Activated T-helper 2 cell treated with anti-CD3 and anti-CD28 coated beads, Interferon-gamma antibody, Interleukin-2, Interleukin-4, amounts not matched to agents 10 μg/mL and 5 μg/mL and 100 μg/mL, durations not matched to agents 14 hours and 24 hours and 36 hours (primary cell): ENCODE data around the gene CLNK. TPM values are rescaled to one million over a fixed set of nuclear protein-coding genes. Genes with fewer than 3 reads are reported as not detected.
A peak's percentile ranks its signal among the peaks of the same experiment; 100 is the strongest.

ENCODE experiments used
- DNase-seq: peaks from one replicate; pipeline ENCODE4 v3.0.0; 2021; ENCODE audit warnings: low spot score
- H3K27ac Mint-ChIP-seq: one replicate; pipeline ENCODE4 v1.8.0; 2021; ENCODE audit warnings: mixed read lengths
- H3K27me3 Mint-ChIP-seq: one replicate; pipeline ENCODE4 v1.8.0; 2021; ENCODE audit warnings: low read depth, mixed read lengths
- H3K36me3 Mint-ChIP-seq: one replicate; pipeline ENCODE4 v1.8.0; 2021; ENCODE audit warnings: low read depth, mixed read lengths
- H3K4me1 Mint-ChIP-seq: one replicate; pipeline ENCODE4 v1.8.0; 2021; ENCODE audit warnings: low read depth, mixed read lengths
- H3K4me3 Mint-ChIP-seq: one replicate; pipeline ENCODE4 v1.8.0; 2021; ENCODE audit warnings: low read depth, mild to moderate bottlenecking, moderate library complexity, mixed read lengths
- H3K9me3 Mint-ChIP-seq: one replicate; pipeline ENCODE4 v1.8.0; 2021; ENCODE audit warnings: mixed read lengths
- intact Hi-C: fragments of 100-400 bp; cut with micrococcal nuclease; formaldehyde crosslinking; loops from one replicate; pipeline ENCODE4 v1.15.1; 2023
- total RNA-seq: library from RNA; stranded (reverse); gene quantifications from 2 replicates; pipeline ENCODE4 v1.2.3, GENCODE V29; 2022

CLNK gene
- total RNA-seq: 0.89 and 1.3 TPM in 2 replicates

GRCh38 chr4:10684631-10685030 is at the start of gene CLNK:
TSS of gene CLNK (minus strand) at chr4:10684768. CDS start at chr4:10667869, 16,899 bp downstream.
- DNase-seq: no peak
- peaks cover 4% of the 10 kb centered on the region for H3K9me3 Mint-ChIP-seq
- H3K27ac Mint-ChIP-seq: no peak within 1 kb of the TSS
- H3K4me3 Mint-ChIP-seq: no peak within 1 kb of the TSS
- H3K27me3 Mint-ChIP-seq: no peaks in the 10 kb centered on the region
- H3K4me1 Mint-ChIP-seq: peaks cover 18% of the 10 kb centered on the region
- peaks cover 16% of the 10 kb centered on the region for H3K36me3 Mint-ChIP-seq
- intact Hi-C loops: no loop called here

GRCh38 chr4:10733481-10734062 is 49.0 kb upstream of the CLNK start:
- intact Hi-C loops: loop anchor here (5.0 to 10.0 kb wide), 7 partner anchors 109 to 1129 kb away; partner anchors contain the start of genes HS3ST1, WDR1 and ZNF518B
- Mint-ChIP-seq H3K4me1 (peaks cover 80% of the 10 kb centered on the region), H3K27me3 (no peaks in the 10 kb centered on the region), H3K36me3 (peaks cover 27% of the 10 kb centered on the region), H3K9me3 (peaks cover 21% of the 10 kb centered on the region), H3K27ac (peak overlapping the region; percentile 99), H3K4me3 (peak overlapping the region; percentile 59)
- no peak for DNase-seq

GRCh38 chr4:10732914-10733415 is 48.4 kb upstream of the CLNK start:
- Mint-ChIP-seq H3K27ac (peak overlapping the region; percentile 99), H3K4me1 (peaks cover 77% of the 10 kb centered on the region), H3K9me3 (peaks cover 21% of the 10 kb centered on the region), H3K36me3 (peaks cover 24% of the 10 kb centered on the region), H3K4me3 (peak overlapping the region; percentile 59), H3K27me3 (no peaks in the 10 kb centered on the region)
- no peak for DNase-seq
- intact Hi-C loops: loop anchor here (1.0 to 10.0 kb wide), 9 partner anchors 10 to 1128 kb away; partner anchors contain the start of genes HS3ST1, WDR1 and ZNF518B

GRCh38 chr4:10732235-10732913 is 47.8 kb upstream of the CLNK start:
- no peak for DNase-seq
- Mint-ChIP-seq H3K27me3 (no peaks in the 10 kb centered on the region), H3K36me3 (peaks cover 27% of the 10 kb centered on the region), H3K4me3 (peak overlapping the region; percentile 60), H3K9me3 (peaks cover 18% of the 10 kb centered on the region), H3K4me1 (peaks cover 78% of the 10 kb centered on the region), H3K27ac (peak overlapping the region; percentile 99)
- intact Hi-C loops: loop anchor here (1.0 to 10.0 kb wide), 9 partner anchors 9 to 1128 kb away; partner anchors contain the start of genes HS3ST1, WDR1 and ZNF518B

GRCh38 chr4:10731690-10732089 is 47.1 kb upstream of the CLNK start:
- no peaks in the 10 kb centered on the region for H3K27me3 Mint-ChIP-seq
- H3K36me3 Mint-ChIP-seq: peaks cover 29% of the 10 kb centered on the region
- peak overlapping the region; percentile 90 for H3K27ac Mint-ChIP-seq
- H3K4me1 Mint-ChIP-seq: peaks cover 78% of the 10 kb centered on the region
- no peak for DNase-seq
- intact Hi-C loops: loop anchor here (1.0 to 10.0 kb wide), 12 partner anchors 8 to 1127 kb away; partner anchors contain the start of genes HS3ST1, WDR1 and ZNF518B
- H3K4me3 Mint-ChIP-seq: peak overlapping the region; percentile 31
- H3K9me3 Mint-ChIP-seq: peaks cover 17% of the 10 kb centered on the region

- Mint-ChIP-seq H3K36me3 (peaks cover 25% of the 10 kb centered on the region), H3K27ac (peak overlapping the region; percentile 90)
Measured at GRCh38 chr4:10731162-10731561, 46.6 kb upstream of the CLNK start.

GRCh38 chr4:10730590-10730989 is 46.0 kb upstream of the CLNK start:
- peaks cover 76% of the 10 kb centered on the region for H3K4me1 Mint-ChIP-seq
- H3K27me3 Mint-ChIP-seq: no peaks in the 10 kb centered on the region
- peaks cover 23% of the 10 kb centered on the region for H3K36me3 Mint-ChIP-seq
- peak overlapping the region; percentile 90 for H3K27ac Mint-ChIP-seq
- intact Hi-C loops: loop anchor here (1.0 to 10.0 kb wide), 12 partner anchors 11 to 1126 kb away; partner anchors contain the start of genes HS3ST1, WDR1 and ZNF518B
- peak overlapping the region; percentile 17 for H3K4me3 Mint-ChIP-seq
- no peak for DNase-seq
- H3K9me3 Mint-ChIP-seq: peaks cover 17% of the 10 kb centered on the region

More at GRCh38 chr4:10731162-10731561, 46.6 kb upstream of the CLNK start:
- intact Hi-C loops: loop anchor here (2.0 to 10.0 kb wide), 10 partner anchors 52 to 1126 kb away; partner anchors contain the start of genes HS3ST1, WDR1 and ZNF518B
- Mint-ChIP-seq H3K9me3 (peaks cover 17% of the 10 kb centered on the region), H3K27me3 (no peaks in the 10 kb centered on the region), H3K4me3 (peak overlapping the region; percentile 53), H3K4me1 (peaks cover 77% of the 10 kb centered on the region)
- DNase-seq: no peak

- H3K36me3 Mint-ChIP-seq: peaks cover 23% of the 10 kb centered on the region
- peak overlapping the region; percentile 90 for H3K27ac Mint-ChIP-seq
- H3K27me3 Mint-ChIP-seq: no peaks in the 10 kb centered on the region
- H3K9me3 Mint-ChIP-seq: peaks cover 17% of the 10 kb centered on the region
- intact Hi-C loops: loop anchor here (1.0 to 10.0 kb wide), 12 partner anchors 11 to 1125 kb away; partner anchors contain the start of genes HS3ST1, WDR1 and ZNF518B
- DNase-seq: no peak
- H3K4me1 Mint-ChIP-seq: peaks cover 75% of the 10 kb centered on the region
- H3K4me3 Mint-ChIP-seq: peak overlapping the region; percentile 17
Measured at GRCh38 chr4:10730019-10730418, 45.5 kb upstream of the CLNK start.

- H3K9me3 Mint-ChIP-seq: peaks cover 17% of the 10 kb centered on the region
- H3K4me3 Mint-ChIP-seq: no peak overlapping the region
- intact Hi-C loops: no loop called here
- no peaks in the 10 kb centered on the region for H3K27me3 Mint-ChIP-seq
- peaks cover 76% of the 10 kb centered on the region for H3K4me1 Mint-ChIP-seq
- H3K36me3 Mint-ChIP-seq: peaks cover 27% of the 10 kb centered on the region
- H3K27ac Mint-ChIP-seq: peak overlapping the region; percentile 90
- no peak for DNase-seq
Measured at GRCh38 chr4:10729366-10729765, 44.8 kb upstream of the CLNK start.

GRCh38 chr4:10728016-10728415 is 43.4 kb upstream of the CLNK start:
- intact Hi-C loops: no loop called here
- H3K4me1 Mint-ChIP-seq: peaks cover 75% of the 10 kb centered on the region
- no peak overlapping the region for H3K4me3 Mint-ChIP-seq

GRCh38 chr4:10727140-10727880 is 42.7 kb upstream of the CLNK start:
- H3K27ac Mint-ChIP-seq: peak overlapping the region; percentile 98

More at GRCh38 chr4:10728016-10728415, 43.4 kb upstream of the CLNK start:
- Mint-ChIP-seq H3K36me3 (peaks cover 26% of the 10 kb centered on the region), H3K27me3 (no peaks in the 10 kb centered on the region), H3K9me3 (peaks cover 10% of the 10 kb centered on the region), H3K27ac (peak overlapping the region; percentile 98)
- no peak for DNase-seq

GRCh38 chr4:10722957-10723356 is 38.4 kb upstream of the CLNK start:
- intact Hi-C loops: loop anchor here (1.0 to 5.0 kb wide), 4 partner anchors 9 to 759 kb away; no protein-coding TSS in a partner anchor
- Mint-ChIP-seq H3K36me3 (peaks cover 32% of the 10 kb centered on the region), H3K27ac (peak overlapping the region; percentile 69), H3K9me3 (peaks cover 4% of the 10 kb centered on the region), H3K4me1 (peaks cover 65% of the 10 kb centered on the region), H3K27me3 (no peaks in the 10 kb centered on the region), H3K4me3 (peak overlapping the region; percentile 58)
- DNase-seq: no peak

More at GRCh38 chr4:10727140-10727880, 42.7 kb upstream of the CLNK start:
- peaks cover 9% of the 10 kb centered on the region for H3K9me3 Mint-ChIP-seq
- peak overlapping the region; percentile 57 for H3K4me3 Mint-ChIP-seq
- H3K27me3 Mint-ChIP-seq: no peaks in the 10 kb centered on the region
- peaks cover 75% of the 10 kb centered on the region for H3K4me1 Mint-ChIP-seq
- peaks cover 27% of the 10 kb centered on the region for H3K36me3 Mint-ChIP-seq
- intact Hi-C loops: loop anchor here (1.0 kb wide), 1 partner anchor 770 kb away; no protein-coding TSS in a partner anchor
- no peak for DNase-seq
